GM12801 (cell line): ENCODE measurements around the gene RAB36.
A peak's percentile ranks its signal among the peaks of the same experiment; 100 is the strongest.

ENCODE experiments used
- TF ChIP-seq, protein P1 (sequence below): IDR thresholded peaks from one replicate; pipeline ENCODE4 v1.5.1; 2011; ENCODE audit warnings: control low read depth; ENCODE audit not compliant: insufficient read length; ENCODE audit errors: extremely low read depth

Gene RAB36

GRCh38 chr22:23175817-23176644 lies 30.8 kb downstream of the RAB36 start:
- TF ChIP-seq, protein P1, sequence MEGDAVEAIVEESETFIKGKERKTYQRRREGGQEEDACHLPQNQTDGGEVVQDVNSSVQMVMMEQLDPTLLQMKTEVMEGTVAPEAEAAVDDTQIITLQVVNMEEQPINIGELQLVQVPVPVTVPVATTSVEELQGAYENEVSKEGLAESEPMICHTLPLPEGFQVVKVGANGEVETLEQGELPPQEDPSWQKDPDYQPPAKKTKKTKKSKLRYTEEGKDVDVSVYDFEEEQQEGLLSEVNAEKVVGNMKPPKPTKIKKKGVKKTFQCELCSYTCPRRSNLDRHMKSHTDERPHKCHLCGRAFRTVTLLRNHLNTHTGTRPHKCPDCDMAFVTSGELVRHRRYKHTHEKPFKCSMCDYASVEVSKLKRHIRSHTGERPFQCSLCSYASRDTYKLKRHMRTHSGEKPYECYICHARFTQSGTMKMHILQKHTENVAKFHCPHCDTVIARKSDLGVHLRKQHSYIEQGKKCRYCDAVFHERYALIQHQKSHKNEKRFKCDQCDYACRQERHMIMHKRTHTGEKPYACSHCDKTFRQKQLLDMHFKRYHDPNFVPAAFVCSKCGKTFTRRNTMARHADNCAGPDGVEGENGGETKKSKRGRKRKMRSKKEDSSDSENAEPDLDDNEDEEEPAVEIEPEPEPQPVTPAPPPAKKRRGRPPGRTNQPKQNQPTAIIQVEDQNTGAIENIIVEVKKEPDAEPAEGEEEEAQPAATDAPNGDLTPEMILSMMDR: no peak

GRCh38 chr22:23176645-23177027 lies 31.4 kb downstream of the RAB36 start:
- TF ChIP-seq, protein P1: no peak

DNA sequence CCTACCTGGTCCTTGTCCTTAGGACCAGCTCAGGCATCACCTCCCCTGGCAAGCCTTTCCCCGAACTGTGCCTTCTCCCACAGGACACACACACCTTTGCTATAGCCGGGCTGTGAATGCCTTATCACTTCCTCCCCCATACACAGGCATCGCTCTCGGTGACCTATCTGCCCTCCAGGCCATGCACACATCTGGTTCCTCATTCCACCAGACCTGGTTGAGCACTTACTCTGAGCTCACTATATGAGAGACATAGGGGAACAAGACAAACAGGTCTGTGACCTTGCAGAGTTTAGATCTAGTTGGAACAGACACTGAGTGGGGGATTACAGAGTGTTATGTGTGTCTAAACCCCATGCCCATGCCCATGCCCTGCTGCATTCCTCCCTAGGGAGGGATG lies 31.9 kb downstream of the RAB36 start:
- TF ChIP-seq, protein P1: no peak

DNA sequence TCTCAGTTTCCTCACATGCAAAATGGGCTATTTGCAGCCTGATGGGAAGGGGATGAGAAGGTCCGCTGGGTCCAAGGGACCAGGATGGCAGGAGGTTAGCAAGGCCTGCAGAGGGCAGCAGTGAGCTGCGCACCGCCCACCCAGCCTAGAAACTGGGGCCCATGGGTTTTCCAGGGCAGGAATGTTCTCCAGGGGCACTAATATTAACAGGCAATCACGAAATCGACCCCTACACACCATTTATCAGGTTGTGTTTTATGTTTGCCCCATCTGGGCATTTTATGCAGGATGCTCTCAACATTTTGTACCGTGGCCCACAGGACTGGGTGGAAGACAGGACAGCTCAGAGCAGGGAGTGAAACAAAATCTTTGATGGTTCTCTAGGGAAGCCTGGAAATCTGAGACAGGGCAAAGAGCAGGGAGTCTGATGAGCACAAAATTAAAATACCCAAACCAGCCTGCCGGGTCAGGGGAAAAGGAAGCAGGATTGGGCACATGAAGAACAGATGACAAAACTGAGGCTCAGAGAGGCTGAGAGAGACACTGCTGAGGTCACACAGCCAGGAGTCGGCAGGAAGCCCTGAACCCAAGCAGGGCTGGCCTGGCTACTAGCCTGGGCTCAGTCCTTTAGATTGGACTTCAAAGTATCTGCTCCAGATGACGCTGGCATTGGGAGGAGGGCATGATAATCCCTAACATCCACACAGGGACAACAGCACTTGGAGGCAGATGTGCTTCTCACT lies 33.4 kb downstream of the RAB36 start:
- TF ChIP-seq, protein P1: peak; percentile 8

DNA sequence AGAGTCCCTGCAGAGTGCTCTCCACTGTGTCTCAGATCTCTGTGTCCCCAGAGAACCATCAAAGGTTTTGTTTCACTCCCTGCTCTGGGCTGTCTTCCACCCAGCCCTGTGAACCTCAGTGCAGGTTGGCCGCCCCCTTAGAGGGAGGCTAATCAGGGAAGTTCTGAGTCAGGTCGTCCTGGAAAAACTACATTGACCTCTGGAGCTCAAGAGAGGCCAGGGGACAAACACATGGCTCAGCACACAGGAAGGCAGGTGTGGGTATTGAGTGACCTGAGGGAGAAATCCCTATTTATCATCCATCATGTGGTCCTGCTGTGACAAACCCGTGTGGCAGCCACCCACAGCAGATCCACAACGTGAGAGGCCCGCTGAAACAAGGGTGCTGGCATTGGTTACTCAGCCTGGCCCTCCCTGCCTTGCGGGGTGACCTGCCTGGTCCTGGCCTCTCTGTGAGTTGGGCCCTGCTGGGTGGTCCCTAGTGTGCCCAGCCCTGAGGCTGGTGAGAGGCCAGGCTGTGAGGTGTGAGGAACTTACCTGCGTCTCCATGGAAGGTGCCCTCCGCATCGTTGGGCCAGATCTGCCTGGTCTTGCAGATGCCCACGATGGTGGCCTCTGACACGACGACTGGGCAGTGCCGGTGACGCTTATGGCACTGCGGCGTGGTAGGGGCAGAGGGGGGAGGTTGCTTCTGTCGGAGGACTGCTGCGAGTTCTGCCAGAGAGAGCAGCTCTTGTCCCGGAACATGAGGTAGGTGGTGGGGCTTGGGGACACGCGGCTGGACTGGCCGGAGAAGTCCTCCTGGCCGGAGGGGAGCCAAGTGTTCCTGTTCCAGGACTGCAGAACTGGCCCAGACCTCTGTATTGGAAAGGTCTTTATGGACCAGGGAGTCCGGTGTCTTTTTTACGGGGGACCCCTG lies 34.4 kb downstream of the RAB36 start:
- TF ChIP-seq, protein P1: no peak

- TF ChIP-seq, protein P1: no peak
Measured at GRCh38 chr22:23180301-23180892, 35.1 kb downstream of the RAB36 start, which contains the start of gene BCR. Gene BCR, plus strand, starts transcription at chr22:23180509. Its CDS starts 452 bp downstream, at chr22:23180961.
